ENCODE measurements around the gene ERAP2.

DNA sequence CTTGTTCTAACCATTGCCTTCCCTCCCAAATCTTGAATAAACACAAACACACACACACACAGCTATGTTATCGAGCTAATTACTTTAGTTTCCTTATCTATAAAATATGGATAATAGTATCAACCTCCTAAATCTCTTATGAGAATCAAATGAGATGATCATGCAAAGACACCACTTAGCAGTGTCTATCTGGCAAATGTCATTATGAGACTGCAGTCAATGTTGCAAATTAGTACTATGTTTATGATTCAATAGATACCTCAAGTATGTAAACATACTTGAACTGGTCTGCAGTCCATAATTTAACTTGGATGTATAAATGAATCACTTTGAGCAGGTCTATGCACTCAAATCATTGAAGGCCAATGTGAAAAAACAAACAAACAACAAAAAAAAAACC lies 22.2 kb upstream of the ERAP2 start:
- TF ChIP-seq EZH2 (IDR thresholded peaks at IDR 0.05; ENCODE audit: insufficient read depth, poor library complexity, severe bottlenecking) (no peak), EZH2phosphoT487 (IDR thresholded peaks at IDR 0.05; ENCODE audit: insufficient read depth, low read depth) (no peak)

All from GM23248 (cell line).